SU-DHL-6 (cell line): ENCODE measurements around the gene PACSIN3.

Source experiments
- CTCF ChIP-seq: fragments of 200-600 bp; sonication (generic); IDR thresholded peaks from one replicate; pipeline ENCODE4 v1.5.1; 2017; ENCODE audit warnings: antibody characterized with exemption, mild to moderate bottlenecking, low read length, moderate library complexity; ENCODE audit not compliant: insufficient read depth, poor library complexity, severe bottlenecking
- EZH2phosphoT487 ChIP-seq: fragments of 200-600 bp; sonication (generic), shearing (Covaris generic); conservative IDR thresholded peaks from 2 replicates; pipeline ENCODE4 v1.6.1; 2018; ENCODE audit warnings: mild to moderate bottlenecking, antibody characterized with exemption, low read length, moderate library complexity, mixed read lengths

GRCh38 chr11:47192111-47192510 lies 5.9 kb upstream of the PACSIN3 start:
- TF ChIP-seq CTCF = no peak
- no peak for TF ChIP-seq EZH2phosphoT487
